HTR-8/SVneo (cell line): ENCODE data around the gene NAP1L2.
"Not testable (repeated sequence)": the region's sequence is repeated elsewhere in the genome, so short reads cannot be mapped to it uniquely, and the experiment has no call there.

Source experiments
- DNase-seq: peaks from one replicate; pipeline ENCODE4 v3.0.0; 2011; ENCODE audit warnings: low spot score, mixed read lengths; ENCODE audit not compliant: insufficient read length
- FAIRE-seq: peaks from 2 replicates; lab custom pipeline; 2011; peaks lifted over from hg19 to GRCh38; lab: Jason Lieb, UNC

NAP1L2 gene, protein sequence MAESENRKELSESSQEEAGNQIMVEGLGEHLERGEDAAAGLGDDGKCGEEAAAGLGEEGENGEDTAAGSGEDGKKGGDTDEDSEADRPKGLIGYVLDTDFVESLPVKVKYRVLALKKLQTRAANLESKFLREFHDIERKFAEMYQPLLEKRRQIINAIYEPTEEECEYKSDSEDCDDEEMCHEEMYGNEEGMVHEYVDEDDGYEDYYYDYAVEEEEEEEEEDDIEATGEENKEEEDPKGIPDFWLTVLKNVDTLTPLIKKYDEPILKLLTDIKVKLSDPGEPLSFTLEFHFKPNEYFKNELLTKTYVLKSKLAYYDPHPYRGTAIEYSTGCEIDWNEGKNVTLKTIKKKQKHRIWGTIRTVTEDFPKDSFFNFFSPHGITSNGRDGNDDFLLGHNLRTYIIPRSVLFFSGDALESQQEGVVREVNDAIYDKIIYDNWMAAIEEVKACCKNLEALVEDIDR

DNA sequence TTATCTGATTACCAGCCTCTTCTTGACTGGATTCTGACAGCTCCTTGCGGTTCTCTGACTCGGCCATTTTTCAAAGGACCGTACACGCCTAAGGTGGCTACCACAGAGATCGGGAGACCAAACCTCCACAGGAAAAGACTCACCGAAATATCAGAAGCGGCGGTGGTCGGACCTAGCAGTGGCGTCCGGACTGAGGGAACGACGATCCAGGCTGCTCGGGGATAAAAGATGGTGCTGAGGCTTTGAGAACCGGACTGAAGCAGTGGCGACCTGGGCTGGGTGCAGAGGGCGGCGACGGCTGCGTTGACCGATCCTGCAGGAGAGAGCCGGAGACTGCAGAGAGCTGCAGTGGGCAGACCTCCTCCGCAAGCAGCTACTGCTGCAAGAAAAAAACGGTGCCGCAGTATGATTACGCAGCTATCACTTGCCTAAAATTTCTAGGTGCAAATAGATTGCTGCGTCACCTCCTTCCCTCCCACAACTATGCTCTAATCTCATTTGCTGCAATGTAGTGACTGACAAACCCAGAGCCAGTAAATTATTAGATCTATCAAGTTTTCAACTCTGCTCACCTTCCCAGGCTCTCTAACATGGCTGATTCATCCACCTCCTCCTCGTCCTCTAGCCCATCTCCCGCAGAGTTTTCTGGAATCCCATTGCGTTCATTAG lies at the start of gene NAP1L2:
NAP1L2 (minus strand) TSS at position 426 of the 669 bp plus-strand sequence; CDS start at position 67, 359 bp downstream.
- FAIRE-seq: peak; percentile 33

DNA sequence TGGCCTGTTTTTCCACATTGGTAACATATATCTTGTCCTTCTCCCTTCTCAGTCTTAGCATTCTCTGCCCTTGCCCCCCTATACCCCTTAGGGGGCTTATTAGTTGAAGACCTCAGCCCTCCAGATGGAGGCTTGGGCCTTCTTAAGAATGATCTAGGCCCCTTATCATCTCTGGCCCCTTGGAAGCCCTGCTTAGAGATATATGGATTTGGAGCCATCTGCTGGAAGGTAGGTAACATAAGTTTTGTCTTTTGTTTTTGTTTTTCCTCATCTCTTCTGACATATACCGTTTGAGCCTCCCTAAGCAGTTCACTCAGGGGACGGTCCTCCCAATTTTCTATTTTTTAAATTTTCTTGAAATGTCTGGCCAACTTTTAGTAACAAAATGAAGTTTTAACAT lies 48.3 kb upstream of the NAP1L2 start:
- FAIRE-seq: no peak

More for the DNA sequence above, at the start of gene NAP1L2:
- DNase-seq: peak; percentile 17

DNA sequence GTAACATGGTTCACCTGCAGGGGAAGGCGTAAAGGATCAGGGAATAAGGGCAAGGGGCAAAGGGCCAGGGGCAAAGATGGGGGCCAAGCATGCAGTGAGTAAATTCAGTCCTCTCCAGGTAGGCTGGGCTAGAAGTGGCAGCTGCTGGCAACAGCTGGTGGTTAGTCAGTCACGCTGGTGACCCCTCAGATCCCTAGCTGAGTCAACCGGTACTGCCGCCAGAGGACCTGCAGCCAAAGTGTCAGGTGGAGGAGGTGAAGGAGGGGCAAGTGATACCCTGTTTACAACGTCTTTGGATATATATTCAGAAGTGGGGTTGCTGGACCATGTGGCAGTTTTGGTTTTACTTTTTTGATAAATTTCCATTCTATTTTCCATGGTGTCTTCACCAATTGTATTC lies 24.6 kb upstream of the NAP1L2 start:
- DNase-seq: no peak
- no peak for FAIRE-seq

More for the DNA sequence above, 48.3 kb upstream of the NAP1L2 start:
- no peak for DNase-seq

DNA sequence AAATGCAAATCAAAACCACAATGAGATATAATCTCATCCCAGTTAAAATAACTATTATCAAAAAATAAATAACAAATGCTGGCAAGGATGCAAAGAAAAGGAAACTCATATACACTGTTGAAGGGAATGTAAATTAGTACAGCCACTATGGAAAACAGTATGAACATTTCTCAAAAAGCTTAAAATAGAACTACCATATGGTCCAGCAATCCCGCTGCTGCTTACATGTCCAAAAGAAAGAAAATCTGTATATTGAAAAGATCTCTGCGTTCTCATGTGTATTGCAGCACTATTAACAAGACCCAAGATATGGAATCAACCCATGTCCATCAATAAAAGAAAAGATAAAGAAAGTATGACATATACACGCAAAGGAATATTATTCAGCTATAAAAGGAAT lies 3.0 kb upstream of the NAP1L2 start:
- FAIRE-seq: no peak
- no peak for DNase-seq

DNA sequence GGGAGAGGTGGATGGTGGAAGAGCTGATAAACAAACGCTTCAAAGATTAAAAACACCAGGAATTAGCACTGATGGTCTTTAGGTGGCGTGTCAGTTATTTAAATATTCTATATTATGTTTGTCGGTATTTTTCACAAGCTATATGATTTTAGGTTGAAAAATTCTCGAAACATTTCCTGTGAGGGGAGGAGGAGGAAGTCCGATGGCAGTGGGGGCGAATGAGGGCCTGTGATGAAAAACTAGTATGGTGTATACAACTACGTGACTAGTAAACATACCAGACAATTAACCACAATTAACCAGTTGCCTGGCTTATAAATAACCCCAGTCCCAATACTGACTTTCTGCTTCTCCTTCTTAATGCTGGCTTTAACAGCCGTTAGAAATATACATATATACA lies 595 bp upstream of the NAP1L2 start:
- DNase-seq (no peak), FAIRE-seq (no peak)

DNA sequence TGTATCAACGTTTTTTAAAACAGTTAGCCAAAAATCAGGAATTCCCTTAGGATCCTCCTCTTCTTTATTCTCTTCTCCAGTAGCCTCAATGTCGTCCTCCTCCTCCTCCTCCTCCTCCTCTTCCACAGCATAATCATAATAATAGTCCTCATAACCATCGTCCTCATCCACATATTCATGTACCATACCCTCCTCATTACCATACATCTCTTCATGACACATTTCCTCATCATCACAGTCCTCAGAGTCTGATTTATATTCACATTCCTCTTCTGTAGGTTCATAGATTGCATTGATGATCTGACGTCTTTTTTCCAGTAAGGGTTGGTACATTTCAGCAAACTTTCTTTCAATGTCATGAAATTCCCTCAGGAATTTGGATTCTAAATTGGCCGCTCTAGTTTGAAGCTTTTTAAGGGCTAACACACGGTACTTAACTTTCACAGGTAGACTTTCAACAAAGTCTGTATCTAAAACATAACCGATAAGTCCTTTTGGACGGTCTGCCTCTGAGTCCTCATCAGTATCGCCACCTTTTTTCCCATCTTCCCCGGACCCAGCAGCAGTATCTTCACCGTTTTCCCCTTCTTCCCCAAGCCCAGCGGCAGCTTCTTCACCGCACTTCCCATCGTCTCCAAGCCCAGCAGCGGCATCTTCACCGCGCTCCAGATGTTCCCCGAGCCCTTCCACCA lies 771 bp downstream of the NAP1L2 start:
- peak; percentile 46 for FAIRE-seq
- no peak for DNase-seq

DNA sequence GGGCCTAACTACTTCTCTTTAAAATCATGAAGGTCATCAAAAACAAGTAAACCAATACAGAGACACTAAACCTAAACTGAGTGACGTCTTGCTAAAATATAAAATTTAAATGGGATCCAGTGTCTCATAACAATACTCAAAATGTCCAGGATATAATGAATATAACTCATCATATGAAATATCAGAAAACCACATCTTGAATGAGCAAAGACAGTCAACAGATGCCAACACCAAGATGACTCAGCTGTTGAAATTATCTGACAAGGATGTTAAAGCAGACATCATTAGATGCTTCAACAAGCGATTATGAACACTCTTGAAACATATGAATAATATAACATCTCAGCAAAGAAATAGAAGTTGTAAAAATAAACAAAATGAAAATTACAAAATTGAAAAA lies 8.3 kb downstream of the NAP1L2 start:
- FAIRE-seq (no peak), DNase-seq (no peak)

DNA sequence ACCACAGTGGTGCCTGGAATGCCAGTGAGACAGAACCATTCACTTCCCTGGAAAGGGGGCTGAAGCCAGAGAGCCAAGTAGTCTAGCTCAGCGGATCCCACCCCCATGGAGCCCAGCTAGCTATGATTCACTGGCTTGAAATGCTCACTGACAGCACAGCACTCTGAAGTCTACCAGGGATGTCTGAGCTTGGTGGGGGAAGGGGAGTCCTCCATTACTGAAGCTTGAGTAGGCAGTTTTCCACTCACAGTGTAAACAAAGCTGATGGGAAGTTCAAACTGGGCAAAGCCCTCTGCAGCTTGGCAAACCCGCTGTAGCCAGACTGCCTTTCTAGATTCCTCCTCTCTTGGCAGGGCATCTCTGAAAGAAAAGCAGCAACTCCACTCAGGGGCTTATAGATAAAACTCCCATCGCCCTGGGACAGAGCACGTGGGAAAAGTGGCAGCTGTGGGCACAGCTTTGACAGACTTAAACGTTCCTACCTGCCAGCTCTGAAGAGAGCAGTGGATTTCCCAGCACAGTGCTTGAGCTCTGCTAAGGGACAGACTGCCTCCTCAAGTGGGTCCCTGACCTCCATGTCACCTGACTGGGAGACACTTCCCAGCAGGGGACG lies 32.0 kb downstream of the NAP1L2 start:
- DNase-seq (no peak), FAIRE-seq (no peak)

DNA sequence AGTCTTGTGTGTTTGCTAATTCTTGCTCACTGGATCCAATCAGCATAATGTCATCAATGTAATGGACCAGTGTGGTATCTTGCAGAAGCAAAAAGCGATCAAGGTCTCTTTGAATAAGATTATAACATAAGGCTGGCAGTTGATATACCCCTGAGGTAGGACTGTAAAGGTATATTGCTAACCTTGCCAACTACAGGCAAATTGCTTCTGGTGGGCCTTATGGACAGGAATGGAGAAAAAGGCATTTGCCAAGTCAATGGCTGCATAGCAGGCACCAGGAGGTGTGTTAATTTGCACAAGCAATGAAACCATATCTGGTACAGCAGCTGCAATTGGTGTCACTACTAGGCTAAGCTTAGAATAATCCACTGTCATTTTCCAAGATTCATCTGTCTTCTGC lies 45.7 kb downstream of the NAP1L2 start:
- DNase-seq, FAIRE-seq: not testable (repeated sequence)
